ENCODE results near the gene IGFBP6.
"Not testable (repeated sequence)": the region's sequence is repeated elsewhere in the genome, so short reads cannot be mapped to it uniquely, and the experiment has no call there.

Gene IGFBP6

DNA sequence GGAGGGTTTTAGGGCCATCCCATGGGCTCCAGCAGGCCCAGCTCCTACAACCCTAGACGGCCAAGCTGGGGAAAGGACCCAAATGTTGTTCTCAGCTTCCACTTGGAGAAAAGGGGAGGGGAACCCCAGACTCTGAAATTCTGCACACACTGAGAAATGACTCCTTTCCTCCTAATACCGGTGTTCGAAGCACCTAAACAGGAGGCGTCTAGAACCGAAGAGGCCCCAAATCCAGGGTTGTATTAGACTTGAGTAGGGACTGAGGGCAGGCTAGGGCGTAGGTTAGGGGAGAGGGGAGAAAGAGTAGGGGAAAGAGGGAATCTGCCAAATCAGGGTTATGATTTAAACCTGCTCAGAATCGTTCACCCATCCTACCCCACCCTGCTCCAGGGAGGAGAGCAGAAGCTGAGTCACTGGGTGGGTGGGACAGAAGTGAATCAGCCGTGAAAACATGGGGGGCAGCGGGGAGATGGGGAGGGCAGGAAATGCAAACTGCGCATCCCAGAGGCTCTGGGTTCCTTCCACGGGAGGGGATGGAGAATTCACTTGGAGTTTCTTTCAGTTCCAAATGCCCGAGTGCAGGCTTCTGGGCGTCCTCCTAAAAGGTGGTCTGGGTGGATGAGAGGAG, 1.0 kb downstream of the IGFBP6 start:
- DNase-seq, result no peak

DNA sequence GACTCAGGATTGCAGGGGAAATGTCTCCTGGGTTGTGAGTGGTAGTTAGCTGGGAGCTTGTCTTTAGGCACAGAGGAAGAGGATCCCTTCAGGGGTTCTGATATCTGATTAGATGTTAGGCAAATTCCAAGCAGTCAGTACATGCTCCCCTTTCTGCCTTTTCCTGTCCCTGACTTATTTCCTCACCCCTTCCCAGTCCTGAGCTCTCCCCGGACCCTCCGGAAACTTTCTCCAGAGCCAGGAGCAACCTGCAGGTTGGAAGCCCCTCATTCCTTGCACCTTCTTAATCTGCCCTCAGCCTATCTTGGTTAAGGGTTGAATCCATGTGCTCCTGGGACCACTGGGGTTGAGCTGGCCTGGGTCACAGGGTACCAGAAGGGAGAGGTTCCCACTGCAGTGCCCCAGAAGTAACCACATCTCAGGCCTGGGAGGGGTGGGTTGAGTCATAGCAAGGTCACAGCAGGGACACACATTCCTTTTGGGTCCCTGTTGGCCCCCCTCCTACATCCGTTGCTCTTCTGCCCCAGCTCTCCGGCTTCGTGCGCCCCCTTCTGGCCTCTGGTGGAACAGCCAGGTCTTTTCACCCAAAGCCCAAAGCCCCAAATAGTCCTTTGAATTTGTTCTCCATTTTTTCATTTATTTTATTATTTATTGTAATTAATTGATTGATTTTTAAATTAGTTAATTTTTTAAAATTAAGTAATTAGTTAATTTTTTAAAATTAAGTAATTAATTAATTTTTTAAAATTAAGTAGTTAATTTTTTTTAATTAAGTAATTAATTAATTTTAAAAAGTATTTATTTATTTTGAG, 1.8 kb downstream of the IGFBP6 start:
- peak; percentile 79 for DNase-seq

DNA sequence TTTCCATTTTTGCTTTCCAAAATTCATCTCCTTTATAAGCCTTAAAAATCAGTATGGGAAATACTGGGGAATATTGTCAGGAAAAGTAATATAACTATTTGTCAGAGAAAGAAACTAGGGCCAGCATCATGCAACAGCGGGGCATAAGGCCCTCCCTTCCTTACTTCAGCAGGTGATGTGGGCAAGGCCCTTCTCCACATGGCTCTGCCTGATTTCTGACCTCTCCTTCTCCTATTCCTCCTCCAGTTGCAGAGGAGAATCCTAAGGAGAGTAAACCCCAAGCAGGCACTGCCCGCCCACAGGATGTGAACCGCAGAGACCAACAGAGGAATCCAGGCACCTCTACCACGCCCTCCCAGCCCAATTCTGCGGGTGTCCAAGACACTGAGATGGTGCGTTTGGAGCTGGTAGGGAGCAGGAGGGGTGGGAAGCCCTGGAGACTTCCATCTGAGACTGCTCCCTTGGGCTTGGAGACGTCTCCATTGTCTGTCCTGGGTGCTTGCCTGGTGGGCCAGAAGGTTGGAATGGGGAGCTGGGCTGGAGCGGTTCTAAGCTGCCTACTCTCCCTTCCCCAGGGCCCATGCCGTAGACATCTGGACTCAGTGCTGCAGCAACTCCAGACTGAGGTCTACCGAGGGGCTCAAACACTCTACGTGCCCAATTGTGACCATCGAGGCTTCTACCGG, 3.1 kb downstream of the IGFBP6 start:
- no peak for DNase-seq

DNA sequence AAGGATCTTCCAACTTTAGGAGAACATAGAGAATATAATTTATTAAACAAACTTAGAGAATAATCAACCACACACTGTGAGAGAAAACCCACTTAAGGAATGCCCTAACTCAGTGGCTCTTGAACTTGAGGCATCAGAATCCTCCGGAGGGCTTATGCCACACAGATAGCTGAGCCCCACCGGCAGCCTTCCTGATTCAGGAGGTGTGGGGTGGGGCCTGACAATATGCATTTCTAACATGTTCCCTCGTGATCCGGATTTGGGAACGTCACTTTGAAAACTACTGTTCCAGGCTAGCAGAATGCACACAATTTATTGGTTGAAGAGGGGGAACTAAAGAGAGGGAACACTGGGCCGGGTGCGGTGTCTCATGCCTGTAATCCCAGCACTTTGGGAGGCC, 3.8 kb downstream of the IGFBP6 start:
- DNase-seq, result no peak

DNA sequence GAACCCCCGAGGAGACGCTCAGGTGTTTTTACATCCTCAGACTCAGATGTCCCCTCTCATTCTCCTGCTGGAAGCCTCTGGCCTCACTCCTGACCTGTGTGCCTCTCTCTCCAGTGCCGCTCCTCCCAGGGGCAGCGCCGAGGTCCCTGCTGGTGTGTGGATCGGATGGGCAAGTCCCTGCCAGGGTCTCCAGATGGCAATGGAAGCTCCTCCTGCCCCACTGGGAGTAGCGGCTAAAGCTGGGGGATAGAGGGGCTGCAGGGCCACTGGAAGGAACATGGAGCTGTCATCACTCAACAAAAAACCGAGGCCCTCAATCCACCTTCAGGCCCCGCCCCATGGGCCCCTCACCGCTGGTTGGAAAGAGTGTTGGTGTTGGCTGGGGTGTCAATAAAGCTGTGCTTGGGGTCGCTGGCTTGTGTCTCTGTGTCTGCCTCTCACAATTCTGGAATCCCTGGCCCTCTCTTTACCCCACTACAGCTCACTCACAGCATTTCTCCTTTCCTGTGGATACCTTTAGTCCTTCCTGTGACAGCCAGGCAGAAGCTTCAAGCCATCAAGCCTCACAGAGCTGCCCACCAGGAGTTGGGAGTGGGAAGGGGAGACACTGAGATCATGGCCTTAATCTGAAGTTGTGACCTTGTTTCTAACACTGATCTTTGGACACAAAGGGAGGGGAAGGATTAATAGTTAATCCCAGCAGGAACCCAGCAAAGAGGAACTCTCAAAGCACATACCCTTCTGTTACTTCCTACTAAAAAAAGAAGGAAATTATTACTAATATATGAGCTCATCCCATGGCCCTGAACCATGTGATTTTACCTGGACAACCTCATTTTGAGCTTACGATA, 4.7 kb downstream of the IGFBP6 start:
- no peak for DNase-seq

DNA sequence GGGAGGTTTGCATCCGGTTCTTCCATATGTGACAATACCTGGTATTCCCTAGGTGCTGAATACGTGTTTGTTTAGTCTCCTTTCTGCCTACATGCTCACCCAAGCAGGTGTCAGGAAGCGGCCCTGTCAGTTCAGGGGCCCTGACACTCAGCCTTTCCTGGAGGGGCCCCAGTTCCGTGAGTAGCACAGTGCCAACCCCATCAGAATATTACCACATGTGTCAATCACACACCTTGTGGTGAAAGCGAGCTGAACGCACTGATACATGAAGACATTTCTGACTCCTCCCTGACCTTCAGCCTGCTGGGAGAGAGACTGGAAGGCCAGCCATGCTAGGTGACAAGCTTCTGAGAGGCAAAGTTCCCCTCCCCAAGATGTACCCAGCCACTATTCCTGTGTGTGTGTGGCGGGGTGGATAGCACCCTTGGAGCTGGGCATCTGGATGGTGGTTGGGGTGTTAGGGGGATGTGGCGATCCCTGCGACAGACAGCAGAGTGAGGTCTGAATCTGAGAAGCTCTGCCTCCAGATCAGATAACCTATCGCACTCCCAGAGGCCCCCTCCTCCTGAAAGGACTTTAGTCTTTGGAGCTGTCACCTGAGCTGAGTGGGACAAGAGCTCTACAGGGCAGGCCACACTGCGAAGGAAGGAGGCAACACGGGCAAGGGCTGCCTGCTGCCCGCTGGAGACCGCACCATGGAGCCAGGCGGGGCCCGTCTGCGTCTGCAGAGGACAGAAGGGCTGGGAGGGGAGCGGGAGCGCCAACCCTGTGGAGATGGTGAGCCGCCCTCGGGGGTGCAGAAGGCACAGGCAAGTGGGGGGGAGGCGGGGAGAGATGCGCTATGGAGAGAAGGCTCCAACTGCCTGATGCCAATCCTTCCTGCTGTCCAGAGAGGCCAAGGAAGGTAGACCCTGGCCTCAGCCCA, 5.7 kb downstream of the IGFBP6 start, which contains the start of gene SOAT2:
Gene SOAT2 (plus strand): TSS at position 604 of the 925 bp plus-strand sequence. CDS start 92 bp downstream, at position 696.
- DNase-seq, result peak; percentile 66

DNA sequence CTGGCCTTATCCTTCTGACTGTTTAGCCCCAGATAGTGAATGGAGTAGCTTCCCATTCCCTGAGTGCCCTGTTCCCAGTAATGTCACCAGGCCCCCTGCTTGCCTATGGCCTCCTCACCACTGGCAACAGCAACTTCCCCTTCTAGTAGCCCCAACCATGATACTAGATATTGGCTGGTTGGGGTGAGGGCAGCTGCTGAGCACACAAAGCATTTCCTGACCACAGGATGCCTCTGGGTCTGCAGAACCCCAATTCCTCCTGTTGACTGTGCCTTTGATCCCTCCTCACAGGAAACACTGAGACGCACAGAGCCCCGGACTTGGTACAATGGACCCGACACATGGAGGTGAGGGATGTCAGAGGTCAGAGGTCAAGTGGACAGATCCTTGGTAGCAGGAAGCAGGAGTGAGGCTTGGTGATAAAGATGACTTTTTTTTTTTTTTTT, 6.4 kb downstream of the IGFBP6 start:
- no peak for DNase-seq

DNA sequence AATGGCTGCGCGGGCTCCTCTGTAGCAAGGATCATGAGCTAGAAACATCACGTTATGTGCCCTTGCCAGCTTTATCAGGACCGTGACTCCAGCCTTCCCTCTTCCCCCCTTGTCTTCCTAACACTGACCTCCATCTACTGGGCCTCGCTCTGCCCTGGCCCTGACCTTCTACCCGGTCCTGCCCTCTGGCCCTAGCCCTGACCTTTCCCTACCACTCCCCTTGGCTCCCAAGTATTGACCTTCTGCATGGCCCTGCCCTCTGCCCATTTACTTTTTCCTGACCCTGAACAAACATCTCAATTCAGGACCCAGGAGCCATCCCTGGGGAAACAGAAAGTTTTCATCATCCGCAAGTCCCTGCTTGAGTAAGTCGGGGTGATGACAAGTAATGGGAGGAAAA, 7.8 kb downstream of the IGFBP6 start:
- no peak for DNase-seq

DNA sequence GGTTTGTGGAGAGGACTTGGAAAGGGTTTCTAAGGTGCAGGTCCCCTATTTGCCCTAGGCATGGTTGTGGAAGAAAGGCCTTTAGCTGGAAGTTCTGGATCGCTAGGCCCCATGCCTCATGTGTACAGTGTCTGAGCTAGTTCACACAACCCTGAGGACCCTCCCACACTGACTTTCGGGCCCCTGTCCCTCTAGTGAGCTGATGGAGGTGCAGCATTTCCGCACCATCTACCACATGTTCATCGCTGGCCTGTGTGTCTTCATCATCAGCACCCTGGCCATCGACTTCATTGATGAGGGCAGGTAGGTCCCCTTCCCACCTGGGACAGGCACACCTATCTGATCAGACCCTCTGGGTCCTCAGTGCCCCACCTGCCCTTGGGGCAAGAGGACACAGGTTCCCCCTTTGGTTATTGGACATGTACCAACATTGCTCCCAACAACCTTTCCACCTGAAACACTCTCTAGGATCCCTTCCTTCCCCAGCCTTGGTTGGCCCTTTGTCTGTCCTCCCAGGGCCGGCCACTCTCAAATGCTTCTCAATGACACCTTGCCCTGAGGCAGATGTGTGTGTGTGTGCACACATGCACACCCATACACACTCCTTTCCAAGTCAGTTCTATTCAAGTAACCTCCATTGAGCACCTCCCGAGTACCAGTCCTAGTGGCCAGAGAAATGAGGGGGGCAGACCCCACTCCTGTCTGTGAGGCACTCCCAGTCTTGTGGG, 8.4 kb downstream of the IGFBP6 start:
- DNase-seq, result no peak

DNA sequence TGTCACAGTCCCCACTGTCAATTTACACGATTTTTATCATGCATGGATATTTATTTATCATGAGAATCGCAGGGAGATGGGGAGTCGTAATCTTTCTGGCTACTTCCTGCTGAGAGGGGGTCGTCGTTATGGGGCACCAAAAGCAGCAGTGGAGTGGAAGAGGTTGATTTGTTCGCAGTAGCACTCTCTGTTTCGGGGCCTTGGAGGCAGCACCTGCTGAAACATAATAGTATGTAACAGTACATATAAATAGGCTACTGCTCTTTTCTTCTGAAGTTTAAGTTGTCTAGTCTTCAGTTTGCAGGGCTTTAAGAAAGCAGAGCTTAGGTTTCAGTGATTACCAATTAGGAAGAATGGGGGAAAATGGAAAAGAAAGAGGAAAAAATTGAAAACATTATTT, 9.7 kb downstream of the IGFBP6 start:
- DNase-seq, result no peak

DNA sequence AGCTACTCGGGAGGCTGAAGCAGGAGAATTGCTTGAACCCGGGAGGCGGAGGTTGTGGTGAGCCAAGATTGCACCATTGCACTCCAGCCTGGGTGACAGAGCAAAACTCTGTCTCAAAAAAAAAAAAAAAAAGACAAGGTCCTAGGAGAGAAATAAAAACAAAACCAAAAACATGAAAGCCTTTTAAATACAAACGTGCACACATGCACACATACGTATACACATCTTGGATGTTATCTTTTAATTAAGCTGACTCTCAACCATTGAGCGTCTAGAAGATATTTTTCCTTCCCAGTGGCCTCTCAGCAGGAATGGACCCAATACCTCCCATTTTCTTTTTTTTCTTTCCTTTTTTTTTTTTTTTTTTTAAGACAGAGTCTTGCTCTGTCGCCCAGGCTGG, 15.0 kb downstream of the IGFBP6 start:
- not testable (repeated sequence) for DNase-seq

DNA sequence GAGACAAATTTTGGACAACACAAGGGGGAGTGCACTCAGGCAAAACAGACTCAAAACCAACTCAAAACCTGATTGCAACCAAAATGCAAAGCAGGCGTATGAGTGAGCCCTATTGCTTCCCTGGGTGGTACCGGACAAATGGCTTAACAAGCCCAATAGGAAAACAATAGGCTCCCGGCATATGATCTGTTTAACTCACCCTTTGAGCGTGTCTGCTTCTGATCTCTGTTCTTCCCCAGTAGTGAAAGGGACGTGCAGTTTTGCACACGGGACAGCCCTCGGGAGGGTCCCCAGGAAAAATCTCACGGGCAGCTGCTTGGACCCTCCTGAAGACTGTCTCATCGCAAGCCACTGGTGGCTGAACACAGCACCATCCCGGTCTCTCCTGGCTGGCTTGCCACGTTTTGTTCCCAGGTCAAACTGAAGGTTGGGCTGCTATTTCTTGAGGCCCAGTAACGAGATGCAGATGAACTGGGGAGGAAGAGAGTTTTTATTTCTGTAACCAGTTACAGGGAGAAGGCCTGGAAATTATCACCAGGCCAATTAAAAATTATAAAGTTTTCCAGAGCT, 15.8 kb downstream of the IGFBP6 start:
- DNase-seq, result no peak

DNA sequence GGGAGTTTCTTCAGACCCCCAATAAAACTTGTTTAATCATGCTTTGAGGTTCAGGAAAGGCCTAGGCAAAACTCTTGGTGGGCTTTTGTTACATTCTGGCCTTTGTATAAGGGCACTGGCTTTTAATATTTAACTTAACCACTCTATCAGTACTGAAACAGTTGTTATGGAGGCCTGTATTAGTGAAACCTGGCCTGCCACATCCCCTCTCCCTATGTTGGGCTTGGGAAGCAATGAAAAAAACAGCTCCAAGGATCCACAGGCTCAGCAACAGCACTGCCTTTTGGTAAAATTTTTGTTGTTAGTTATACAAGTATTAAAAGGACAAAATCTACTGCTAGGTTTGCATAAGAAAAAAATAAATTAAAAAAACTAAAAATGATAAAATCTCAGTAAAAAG, 16.5 kb downstream of the IGFBP6 start:
- no peak for DNase-seq

DNA sequence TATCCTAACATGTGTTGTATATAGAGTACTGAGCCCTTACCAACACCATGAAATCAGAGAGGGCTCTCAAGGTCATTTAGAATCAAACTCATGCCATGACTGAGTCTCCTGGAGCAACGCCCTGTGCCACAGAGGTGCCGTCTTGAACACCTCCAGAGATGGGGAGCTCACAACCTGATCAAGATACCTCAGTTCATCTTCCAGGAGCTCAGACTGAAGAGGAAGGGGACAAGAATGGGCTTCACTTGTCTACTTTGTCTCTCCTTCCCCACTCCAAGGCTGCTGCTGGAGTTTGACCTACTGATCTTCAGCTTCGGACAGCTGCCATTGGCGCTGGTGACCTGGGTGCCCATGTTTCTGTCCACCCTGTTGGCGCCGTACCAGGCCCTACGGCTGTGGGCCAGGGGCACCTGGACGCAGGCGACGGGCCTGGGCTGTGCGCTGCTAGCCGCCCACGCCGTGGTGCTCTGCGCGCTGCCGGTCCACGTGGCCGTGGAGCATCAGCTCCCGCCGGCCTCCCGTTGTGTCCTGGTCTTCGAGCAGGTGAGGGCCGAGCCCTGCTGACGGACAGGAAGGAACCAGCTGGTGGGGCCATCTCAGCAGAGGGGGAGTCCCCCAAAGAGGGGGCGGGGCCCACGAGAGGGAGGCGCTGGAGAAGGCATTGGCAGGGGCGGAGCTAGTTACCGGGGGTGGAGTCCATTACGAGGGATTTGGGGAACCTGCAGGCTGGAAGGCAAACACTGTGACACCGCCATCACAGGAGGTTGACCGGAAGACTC, 17.8 kb downstream of the IGFBP6 start:
- no peak for DNase-seq

DNA sequence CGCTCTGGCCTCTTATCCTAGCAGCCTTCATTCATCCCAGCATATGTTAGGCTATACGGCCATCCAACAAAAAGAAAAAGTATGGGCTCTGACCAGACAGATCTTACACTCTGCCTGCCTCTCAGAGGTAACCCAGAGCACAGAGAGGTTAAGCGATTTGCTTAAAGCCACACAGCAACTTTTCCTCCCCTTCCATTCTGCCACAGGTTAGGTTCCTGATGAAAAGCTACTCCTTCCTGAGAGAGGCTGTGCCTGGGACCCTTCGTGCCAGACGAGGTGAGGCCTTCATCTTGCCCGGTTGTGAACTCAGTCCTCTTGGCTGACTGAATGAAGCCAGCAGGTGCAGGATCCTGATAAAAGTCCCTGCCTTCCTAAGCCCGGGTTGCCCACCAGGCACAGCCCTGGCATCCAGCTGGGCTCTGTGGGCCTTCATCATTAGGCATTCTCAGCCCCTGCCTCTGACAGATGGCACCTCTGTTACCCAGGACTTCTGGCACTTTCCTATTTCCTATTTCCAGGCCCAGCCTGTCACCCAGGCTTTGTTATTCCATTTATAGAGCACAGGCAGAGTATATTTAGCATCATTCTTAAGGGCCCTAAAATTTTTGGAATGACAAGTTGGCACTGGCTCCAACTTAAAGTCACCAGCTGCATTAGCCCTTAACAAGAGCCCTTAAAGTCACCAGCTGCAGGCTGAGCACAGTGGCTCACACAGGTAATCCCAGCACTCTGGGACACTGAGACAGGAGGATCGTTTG, 18.6 kb downstream of the IGFBP6 start:
- DNase-seq, result no peak

DNA sequence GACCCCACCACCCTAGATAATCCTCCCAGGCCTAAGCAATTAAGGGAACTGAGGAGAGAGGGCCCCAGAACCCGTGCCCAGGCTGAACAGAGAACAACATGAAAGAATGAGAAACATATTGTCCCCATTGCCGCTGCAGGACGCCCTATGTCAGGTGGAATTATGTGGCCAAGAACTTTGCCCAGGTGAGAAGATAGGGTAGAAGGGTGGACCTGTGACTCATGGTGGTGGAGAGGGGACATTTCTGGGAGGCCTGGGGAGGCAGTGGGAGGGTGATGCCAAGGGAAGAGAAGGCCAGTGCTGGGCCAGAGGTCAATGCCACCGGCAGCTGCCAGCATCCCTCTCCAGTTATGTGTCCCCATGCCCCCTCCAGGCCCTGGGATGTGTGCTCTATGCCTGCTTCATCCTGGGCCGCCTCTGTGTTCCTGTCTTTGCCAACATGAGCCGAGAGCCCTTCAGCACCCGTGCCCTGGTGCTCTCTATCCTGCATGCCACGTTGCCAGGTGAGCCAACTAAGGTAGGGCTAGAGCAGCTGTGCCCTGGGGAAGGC, 21.4 kb downstream of the IGFBP6 start:
- DNase-seq, result no peak

DNA sequence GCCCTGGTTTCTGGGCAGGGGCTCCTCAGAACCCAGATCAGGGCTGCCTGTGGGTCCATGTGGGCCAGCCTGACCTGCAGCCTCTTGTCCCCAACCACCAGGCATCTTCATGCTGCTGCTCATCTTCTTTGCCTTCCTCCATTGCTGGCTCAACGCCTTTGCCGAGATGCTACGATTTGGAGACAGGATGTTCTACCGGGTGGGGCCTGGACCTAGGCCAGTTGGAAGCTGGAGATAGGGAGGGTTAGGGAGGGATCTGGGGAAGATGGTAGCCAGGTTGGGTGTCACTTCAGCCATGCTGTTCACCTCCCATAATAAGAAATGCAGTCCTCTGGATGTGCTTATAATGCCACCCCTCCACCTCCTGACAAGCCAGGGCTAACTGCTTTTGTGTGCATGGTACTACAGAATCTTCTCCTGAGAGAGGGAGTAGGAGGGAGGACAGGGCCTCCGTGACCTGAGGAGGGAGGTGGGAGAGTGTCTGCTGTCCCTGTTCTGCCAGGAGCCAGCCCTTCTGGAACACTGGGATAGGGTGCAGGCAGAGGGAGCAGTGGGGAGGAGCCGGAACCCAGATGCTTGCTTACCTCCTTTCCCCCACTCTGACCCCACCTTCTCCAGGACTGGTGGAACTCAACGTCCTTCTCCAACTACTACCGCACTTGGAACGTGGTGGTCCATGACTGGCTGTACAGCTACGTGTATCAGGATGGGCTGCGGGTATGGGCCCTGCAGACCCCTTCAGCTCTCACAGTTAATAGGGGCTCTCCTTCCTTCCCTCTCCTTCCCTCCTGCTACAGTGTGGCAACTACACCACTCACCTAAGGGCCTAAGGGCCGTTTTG, 23.4 kb downstream of the IGFBP6 start:
- no peak for DNase-seq

DNA sequence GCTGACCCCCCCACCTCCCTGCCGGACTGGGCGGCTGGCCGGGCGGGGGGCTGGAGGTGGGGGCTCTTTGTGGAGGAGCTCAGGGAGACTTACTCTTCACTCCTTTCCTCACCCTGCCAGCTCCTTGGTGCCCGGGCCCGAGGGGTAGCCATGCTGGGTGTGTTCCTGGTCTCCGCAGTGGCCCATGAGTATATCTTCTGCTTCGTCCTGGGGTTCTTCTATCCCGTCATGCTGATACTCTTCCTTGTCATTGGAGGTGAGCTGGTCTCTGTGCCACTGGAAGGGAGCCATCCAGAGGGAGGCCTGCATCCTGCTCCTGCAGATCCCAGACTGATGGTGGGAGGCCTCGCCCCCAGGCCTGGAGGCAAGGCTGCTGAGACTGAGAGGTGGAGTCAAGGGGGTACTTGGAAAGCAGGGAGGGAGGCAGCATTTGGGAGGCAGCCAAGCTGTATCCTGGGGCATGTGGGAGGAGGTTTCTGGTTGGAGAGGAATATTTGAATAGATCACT, 25.5 kb downstream of the IGFBP6 start:
- DNase-seq, result peak; percentile 5
